Stimulated activated CD4-positive, alpha-beta T cell treated with anti-CD3 and anti-CD28 coated beads, Interleukin-4, amount 100 ng/mL, for 48 hours (primary cell): ENCODE data around the gene PPP1R13L.

Experiments used
- DNase-seq, 2 donors: peaks; one replicate each; pipeline ENCODE4 v3.0.0-alpha.2; 2020; ENCODE audit warnings: low read depth in 2 of 2

Gene PPP1R13L, protein sequence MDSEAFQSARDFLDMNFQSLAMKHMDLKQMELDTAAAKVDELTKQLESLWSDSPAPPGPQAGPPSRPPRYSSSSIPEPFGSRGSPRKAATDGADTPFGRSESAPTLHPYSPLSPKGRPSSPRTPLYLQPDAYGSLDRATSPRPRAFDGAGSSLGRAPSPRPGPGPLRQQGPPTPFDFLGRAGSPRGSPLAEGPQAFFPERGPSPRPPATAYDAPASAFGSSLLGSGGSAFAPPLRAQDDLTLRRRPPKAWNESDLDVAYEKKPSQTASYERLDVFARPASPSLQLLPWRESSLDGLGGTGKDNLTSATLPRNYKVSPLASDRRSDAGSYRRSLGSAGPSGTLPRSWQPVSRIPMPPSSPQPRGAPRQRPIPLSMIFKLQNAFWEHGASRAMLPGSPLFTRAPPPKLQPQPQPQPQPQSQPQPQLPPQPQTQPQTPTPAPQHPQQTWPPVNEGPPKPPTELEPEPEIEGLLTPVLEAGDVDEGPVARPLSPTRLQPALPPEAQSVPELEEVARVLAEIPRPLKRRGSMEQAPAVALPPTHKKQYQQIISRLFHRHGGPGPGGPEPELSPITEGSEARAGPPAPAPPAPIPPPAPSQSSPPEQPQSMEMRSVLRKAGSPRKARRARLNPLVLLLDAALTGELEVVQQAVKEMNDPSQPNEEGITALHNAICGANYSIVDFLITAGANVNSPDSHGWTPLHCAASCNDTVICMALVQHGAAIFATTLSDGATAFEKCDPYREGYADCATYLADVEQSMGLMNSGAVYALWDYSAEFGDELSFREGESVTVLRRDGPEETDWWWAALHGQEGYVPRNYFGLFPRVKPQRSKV

DNA sequence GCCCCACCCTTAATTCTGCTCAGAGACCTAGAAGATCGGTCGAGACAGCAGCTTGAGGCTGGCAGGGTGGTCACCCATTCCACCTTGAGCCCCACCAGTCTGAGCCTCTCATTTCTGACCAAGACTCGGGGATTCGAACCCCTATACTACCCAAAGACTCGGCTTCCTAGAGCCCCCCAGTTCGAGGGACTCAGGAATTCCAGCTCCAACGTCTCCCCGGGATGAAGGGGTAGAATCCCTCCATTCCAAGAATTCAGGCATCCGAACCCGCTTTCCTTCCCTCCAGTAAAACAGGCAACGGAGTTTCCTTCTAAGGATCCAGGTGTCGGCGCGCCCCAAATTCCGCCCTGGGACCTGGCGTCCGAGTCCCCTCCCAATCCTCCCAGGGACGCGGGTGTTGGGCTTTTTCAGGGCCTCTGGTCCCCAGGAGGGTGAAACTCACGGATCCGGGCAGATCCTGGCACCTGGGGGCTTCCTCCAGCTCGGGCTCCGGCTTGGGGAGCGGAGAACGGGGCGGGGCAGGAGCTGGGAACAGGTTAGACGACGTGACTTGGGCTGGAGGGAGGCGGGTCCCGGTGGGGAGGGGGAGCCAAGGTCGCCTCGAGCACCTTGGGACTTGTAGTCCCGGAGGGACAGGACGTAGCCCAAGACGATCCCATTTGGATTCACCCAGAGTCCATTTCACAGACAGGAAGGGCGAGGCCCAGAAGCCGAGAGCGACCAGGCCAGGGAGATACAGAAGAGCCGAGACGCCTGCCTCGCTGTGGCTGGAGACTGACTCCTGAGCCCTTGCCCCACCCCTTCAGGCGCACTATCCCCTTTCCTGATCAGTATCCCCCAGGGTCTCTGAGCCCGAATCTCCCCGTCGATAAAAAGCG lies at the start of gene PPP1R13L:
Gene PPP1R13L, minus strand, starts transcription at position 513 of the 878 bp plus-strand sequence. CDS start 6,751 bp downstream, outside the sequence.
- peak; percentile 49 to 64 for DNase-seq

DNA sequence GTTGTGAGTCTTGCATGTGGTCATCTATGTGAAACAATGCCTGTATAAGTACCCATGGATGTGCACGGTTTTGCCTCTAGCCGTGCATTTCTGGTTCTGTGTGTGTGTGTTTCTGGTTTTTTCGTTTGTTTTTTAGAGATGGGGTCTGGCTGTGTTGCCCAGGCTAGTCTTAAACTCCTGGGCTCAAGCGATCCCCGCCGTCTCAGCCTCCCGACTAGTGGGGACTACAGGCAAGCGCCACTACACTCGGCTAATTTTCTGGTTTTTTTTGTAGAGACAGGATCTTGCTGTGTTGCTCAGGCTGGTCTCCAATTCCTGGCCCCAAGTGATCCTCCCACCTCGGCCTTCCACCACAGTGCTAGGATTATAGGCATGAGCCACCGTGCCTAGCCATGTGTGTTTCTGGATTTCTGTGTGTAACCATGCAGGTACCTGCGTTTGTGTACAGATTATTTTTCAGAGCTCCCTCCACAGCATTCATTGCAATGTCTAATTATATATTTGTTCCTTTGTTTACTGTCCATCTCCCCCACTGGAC lies 47.0 kb upstream of the PPP1R13L start:
- no peak for DNase-seq

DNA sequence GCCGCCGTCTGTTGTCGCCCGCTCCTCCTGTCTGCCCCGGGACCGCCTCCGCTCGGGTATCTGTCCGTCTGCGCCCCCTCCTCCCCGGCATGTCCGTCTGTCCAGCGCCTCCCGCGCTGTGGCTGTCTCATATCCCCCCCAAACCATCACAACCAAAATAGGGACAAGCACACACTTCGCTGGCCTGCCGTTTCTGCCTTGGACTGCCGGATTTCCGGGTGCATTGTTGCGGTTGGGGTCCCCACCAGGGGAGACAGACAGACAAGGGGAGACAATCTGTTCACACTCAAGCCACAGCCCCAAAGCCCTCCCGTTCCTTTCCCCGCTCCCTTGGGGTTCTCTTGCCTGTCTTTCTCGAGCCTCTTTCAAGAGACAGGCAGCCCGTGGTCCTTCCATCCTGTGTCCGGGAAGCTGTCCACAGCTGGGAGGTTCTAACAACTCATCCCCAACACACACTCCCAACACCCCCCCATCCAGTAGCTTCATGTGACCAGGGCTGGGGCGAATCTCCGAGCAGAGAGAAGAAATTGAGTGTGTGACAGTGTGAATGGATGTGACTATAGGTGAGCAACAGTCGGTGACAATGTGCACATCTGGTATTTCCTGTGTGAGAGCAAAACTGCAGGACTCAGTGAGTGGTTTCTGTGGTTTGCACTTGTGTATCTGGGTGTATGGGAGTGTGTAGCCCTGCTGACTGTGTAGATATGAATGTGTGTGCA lies 46.4 kb upstream of the PPP1R13L start:
- DNase-seq: no peak

DNA sequence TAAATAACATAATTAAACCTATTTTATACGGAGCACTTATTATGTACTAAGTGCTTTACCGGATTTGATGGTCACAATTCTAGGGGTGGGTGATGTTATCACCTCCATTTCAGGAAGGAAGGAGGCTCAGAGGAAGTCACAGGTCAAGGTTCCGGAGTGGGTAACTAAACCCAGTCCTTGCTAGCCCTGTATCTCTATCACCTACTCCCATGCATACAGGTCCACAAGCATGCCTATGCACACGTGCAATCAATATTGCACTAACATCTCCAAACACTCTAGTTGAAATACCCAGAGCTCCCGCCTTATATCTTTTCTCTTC lies 45.1 kb upstream of the PPP1R13L start:
- DNase-seq: no peak

DNA sequence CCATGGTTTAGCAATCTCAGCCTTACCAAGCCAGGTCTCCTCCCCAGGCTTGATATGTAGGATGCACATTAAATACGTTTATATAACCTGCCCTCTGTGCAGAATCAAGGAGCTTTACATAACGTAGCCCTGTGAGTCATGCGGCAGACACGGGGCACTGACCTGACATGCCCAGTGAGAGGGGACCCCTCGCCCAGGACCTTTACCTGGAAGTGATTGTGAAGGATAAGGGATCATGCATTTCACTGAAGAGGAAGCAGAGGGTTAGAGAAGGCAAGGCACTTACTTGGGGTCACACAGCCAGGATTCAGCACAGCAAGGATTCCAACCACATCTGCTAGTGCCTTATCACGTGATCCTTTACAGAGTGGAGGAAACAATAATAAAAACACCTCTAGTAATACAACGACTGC lies 44.0 kb upstream of the PPP1R13L start:
- no peak for DNase-seq

DNA sequence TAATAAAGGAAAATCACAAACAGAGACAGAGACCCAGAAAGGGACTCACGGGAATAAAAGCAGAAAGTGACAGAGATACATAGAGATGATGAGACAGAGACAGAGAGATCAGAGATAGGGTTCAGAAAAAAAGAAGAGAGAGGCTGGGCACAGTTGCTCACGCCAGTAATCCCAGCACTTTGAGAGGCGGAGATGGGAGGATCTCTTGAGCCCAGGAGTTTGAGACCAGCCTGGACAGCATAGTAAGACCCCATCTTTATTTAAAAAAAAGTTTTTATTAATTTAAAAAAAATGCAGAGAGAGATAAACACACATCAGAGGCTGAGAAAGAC lies 43.5 kb upstream of the PPP1R13L start:
- DNase-seq: no peak

DNA sequence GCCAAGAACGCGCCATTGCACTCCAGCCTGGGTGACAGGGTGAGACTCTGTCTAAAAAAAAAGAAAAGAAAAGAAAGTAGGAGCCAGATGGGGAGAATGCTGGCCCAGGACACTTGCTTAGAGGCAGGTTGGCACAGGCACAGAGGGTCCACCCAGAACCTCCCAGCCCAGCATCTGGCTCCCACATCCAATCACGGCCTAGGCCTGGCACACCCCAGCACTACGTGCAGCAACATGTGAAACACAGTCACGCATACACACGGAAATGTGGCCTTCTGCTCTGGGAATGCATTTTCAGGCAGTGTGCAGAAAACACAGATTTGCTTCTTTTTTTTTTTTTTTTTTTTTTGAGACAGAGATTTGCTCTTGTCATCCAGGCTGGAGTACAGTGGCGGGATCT lies 42.1 kb upstream of the PPP1R13L start:
- DNase-seq: no peak

DNA sequence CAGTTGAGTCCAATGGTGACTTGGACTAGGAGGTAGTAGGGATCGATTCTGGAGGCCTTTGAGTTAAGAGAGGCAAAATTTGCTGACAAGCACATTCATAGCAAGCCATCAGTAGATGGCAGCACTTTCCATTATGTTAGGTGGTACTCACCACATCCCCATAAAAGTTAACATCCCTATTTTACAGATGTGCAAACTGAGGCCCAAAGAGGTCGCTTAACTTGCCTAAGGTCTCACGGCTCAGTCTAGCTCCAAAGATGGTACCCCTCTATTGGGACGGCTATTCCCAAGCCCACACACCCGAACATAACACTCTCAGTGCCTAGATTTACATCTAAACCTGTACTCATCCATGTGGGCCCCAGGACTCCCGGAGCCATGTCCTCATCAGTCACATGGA lies 41.4 kb upstream of the PPP1R13L start:
- no peak for DNase-seq

DNA sequence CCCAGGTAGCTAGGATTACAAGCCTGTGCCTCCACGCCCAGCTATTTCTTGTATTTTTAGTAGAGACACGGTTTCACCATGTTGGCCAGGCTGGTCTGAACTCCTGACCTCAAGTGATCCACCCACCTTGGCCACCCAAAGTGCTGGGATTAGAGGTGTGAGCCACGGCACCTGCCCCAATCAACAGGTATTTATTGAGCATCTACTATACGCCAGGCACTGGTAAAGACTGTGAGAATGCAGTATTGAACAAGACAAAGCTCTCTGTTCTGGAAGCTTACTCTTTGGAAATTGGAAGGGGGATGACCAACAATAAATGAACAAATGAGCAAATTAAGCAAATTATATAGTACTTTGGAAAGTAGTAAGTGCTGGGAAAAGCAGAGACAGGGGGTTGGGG lies 40.3 kb upstream of the PPP1R13L start:
- DNase-seq: no peak

DNA sequence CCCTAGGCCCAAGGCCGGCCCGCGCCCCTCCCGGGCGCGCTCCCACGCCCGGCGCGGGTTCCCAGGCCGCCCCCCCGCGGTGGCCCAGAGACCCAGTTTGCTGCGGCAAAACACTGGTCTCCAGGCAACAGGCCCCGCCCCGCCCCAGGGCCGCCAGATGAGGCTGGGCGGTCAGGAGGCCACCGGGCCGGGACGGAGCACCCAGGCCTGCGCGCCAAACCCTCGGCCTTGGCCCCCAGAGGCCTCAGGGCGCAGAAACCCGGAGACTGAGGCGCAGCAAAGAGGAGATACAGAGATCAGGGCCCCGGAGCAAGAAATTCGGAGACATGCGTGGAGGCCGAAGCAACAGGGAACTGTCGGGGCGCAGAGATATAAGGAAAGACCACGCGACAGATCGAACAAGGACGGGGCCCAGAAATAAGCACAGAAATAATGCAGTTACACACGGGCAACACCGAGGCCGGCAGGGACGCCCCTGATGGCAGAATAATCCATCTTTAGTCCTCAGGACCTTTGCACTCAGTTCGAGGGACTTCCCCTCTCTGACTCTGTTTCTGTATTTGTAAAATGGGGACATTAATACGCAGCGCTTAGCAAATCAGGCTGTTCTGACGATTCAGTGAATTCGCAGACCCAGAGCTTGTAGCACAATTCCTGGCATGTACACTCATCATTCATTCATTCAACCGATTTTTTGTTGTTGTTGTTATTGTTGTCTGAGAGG lies 39.6 kb upstream of the PPP1R13L start:
- DNase-seq: peak; percentile 55 to 77

DNA sequence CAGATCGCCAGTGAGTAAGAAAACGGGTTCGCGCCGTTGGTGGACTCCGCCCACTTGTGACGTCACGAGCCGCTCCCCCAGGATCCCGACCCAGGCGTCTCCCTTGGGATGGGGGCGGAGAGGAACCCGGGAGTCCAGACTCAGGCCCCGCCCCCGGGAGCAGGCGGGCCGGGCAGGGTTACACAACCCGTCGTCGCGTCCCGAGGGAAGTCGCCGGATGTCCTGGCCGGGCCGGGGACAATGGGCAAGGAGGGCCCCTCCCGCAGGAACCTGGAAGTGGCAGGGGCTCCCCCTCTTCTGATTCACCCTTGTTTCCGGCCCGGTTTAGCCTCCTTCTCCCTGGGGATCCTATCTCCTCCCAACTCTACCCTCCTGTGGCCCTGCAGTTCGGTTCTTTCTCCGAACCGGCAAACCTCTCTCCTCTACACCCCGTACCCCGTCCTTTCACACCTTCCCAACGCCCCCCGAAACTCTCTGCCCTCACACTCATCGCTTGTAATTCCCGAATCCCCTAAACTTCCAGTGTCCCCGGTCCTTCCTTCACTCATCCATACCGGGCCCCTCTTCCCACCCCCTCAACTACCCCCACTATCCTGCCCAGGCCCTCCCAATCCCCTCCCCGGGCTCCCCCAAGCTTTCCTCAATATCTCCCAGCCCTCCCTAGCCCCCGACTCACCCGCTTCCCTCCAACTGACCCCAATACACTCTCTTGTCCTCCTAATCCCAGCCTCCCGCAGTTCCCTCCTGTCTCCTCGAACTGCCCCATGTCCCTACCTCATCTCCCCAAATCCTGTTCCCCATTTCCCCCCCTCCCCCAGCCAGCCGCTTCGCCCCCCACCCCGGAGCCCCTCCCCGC lies 38.8 kb upstream of the PPP1R13L start:
- peak in 1 of 2 donors; percentile 66 for DNase-seq

DNA sequence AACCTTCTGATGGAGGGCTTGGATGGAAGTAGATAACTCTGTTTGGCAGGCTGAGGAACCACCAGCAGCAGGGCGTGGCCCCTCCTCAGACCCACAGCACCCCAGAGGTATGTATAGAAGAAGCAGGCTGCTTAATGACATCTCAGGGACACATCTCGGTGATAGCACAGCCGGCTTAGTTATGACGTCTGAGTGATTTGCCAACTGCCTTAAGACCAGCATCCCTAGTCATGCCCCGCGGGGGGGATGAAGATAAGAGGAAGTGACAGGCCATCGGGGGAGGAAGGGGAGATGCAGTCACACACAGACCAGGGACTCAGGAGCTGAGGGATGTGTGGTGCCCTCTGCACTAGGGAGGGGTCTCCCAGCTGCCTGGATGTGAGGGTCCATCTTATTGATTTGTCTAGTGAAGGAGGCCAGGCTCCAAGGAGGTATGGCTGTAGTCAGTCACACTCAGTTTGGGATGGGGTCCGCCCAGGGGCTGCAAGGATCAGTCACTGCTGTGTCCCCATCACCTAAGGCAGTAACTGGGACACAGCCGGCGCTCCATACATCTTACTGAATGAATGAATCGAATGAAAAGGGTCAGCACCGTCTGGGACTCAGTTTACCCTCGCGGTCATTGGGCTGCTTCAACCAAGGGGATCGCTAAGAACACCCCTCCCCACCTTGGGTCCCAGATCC lies 38.1 kb upstream of the PPP1R13L start:
- DNase-seq: no peak

DNA sequence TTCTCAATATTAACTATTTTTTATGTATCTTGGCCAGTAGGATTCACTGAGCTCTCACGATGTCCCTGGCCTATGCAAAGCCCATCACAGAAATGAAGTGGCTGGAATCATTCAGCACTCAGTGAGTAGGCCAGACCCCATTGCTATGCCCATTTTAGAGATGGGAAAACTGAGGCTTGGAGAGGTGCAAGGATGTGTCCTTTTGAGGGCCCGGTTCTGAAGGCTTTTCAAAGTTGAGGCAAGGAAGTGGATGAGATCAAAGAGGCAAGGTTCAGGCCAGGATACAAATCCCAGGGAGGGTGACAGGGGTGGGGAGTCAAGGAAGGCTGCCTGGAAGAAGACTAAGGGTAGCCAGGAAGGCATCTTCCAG lies 37.5 kb upstream of the PPP1R13L start:
- no peak for DNase-seq

DNA sequence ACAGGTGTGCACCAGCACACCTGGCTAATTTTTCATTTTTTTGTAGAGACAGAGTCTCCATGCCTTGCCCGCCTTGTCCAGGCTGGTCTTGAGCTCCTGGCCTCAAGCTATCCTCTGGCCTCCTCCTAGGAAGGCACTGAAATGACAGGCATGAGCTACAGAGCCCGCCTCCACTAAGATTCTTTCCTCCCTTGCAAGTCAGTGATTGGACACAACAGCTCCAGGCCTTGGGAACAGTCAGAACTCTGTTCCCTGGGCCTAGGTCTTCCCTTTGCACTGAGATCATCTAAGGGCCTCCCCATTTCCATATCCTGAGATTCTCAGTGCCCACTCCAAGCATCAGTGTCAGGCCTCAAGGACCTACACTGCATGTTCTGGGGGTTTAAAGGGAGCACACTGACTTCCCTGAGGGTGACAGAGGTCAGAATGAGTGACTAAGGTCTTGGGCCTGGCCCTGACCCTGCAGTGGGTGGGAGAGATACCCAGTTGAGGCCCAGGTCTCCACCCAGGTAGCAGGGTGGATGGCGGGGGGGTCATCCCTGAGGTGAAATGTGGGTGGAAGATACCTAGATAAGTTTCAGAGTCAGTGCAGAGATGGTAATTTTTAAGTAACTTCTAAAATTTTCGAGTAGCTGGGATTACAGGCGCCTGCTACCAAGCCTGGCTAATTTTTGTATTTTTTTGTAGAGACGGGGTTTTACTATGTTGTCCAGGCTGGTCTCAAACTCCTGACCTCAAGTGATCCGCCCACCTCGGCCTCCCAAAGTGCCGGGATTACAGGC lies 36.2 kb upstream of the PPP1R13L start:
- no peak for DNase-seq

DNA sequence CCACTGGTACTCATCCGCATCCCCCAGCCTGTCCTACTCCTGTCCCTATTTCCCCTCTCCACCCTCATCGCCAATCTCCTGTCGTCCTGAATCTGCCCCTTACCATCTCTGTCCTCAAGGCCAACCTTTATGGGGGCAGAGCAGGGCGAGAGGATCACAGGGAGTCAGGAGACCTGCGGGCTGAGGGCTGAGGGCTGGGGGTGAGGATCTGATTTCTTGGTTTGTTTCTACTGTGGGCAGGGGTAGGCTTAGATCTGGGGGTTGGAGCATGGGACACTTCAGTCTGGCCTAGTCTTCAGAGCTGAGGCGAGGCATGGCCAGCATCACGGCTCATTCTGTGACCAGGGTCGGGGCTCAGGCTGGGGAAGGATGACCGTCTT lies 35.4 kb upstream of the PPP1R13L start:
- DNase-seq: no peak

DNA sequence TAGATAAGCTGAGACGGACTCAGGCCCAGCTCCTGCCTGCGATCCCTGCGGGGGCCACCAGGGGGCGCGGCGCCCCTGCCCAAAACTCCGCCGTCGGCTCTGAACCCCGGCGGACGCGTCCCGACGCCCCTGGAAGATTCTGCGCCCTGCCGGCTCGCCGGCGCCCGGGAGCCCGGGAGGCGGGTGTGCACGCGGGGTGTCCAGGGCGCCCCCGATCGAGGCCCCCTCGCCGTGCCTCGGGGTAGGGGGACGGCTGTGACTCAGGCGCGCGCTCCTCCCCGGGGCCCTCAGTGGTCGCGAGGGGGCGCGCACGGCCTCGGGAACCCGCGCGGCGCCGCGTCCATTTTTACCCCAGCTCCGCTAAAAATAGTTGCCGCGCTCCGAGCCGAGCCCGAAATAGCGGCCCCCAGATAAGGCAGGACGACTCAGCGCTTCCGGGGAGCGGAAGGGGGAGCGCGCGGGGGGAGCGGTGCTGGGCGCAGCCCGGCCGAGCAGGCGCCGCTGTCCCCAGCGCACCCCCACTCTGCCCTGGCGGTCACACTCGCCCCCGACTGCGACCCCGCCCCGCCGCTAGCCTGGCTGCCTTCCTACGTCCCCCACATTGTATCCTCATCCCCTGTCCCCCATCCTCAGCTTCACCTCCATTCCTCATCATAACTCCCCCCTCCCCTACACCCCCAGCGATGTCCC lies 34.8 kb upstream of the PPP1R13L start:
- DNase-seq: peak; percentile 73 to 75

DNA sequence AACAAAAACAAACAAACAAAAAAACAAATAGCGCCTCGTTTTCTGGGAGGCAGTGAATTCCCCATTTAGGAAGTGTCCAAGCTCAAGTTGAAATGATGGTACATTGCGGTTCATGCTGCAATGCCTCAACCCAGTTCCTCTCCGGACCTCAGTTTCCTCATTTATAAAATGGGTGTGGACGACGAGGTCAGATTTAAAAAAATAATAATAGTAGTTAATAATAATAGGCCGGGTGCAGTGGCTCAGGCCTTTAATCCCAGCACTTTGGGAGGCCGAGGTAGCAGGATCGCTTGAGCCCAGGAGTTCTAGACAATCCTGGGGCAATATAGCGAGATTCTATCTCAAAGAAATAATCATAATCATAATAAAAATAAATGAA lies 34.3 kb upstream of the PPP1R13L start:
- no peak for DNase-seq

DNA sequence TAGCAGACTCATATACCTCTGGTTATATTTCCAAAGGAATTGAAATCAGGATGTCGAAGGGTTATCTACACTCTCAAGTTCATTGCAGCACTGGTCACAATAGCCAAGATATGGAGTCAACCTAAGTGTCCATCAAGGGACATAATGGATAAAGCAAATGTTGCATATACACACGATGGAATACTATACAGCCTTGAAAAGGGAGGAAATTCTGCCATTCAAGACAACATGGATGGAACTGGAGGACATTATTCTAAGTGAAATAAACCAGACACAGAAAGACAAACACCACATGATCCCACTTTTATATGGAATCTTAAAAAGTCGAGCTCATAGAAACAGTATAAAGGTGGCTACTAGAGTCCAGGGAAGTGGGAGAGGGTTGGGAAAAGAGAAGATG lies 32.5 kb upstream of the PPP1R13L start:
- no peak for DNase-seq
